Prostate gland (tissue), 2 donors: ENCODE measurements around the gene UBE2O. TPM values are rescaled to one million over a fixed set of nuclear protein-coding genes. Genes with fewer than 3 reads are reported as not detected.

Experiments
- DNase-seq: peaks from one replicate; pipeline ENCODE4 v3.0.0-alpha.2; 2019; ENCODE audit warnings: low spot score
- H3K27ac ChIP-seq, 2 donors: fragments of 200-600 bp; sonication (generic); 2 replicates each; pipeline ENCODE4 v1.5.1; 2017 to 2019
- H3K27me3 ChIP-seq: fragments of 200-600 bp; sonication (generic); replicated peaks from 2 replicates; pipeline ENCODE4 v1.5.1; 2019; ENCODE audit not compliant: insufficient read depth
- H3K36me3 ChIP-seq, 2 donors: fragments of 200-600 bp; sonication (generic); 1 replicate in 1 of 2; 2 replicates in 1 of 2; pipeline versions ENCODE4 v1.5.1 to v1.8.1; 2017 to 2019
- H3K4me1 ChIP-seq: fragments of 200-600 bp; sonication (generic); replicated peaks from 2 replicates; pipeline ENCODE4 v1.5.1; 2019
- H3K4me3 ChIP-seq, 2 donors: fragments of 200-600 bp; sonication (generic); 2 replicates each; pipeline ENCODE4 v1.5.1; 2017 to 2019
- H3K9me3 ChIP-seq: fragments of 200-600 bp; sonication (generic); 2 replicates; pipeline ENCODE4 v1.5.1; 2017
- POLR2A ChIP-seq: fragments of 450-650 bp; IDR thresholded peaks from one replicate; pipeline ENCODE4 v1.6.1; 2016; ENCODE audit warnings: antibody characterized with exemption, mild to moderate bottlenecking
- POLR2AphosphoS5 ChIP-seq: sonication (generic); formaldehyde crosslinking; IDR thresholded peaks from one replicate; pipeline ENCODE4 v1.6.1; 2017; ENCODE audit warnings: antibody characterized with exemption
- WGBS: methylation state at CpG from one replicate; pipeline ENCODE4 v1.1.5; 2018; 5-methylcytosine and 5-hydroxymethylcytosine counted together
- intact Hi-C: fragments of 100-400 bp; cut with DNase I; formaldehyde crosslinking; loops from one replicate; pipeline ENCODE4 v1.14.2; 2022
- total RNA-seq, 2 donors: library from RNA; depleted of rRNA; stranded (reverse); fragments of >200 nt; gene quantifications; one replicate each; pipeline ENCODE4 v1.1.0, GENCODE V29; 2016
- TF ChIP-seq, protein P1 (sequence below), 4 experiments: fragments of 200-600 bp in 2 of 4; fragments of 450-650 bp in 2 of 4; sonication (generic) in 2 of 4; IDR thresholded peaks; 1 replicate in 3 of 4; 2 replicates in 1 of 4; pipeline ENCODE4 v1.5.1; 2016 to 2019; ENCODE audit warnings: antibody characterized with exemption in 4 of 4, mild to moderate bottlenecking in 2 of 4, moderate library complexity in 2 of 4

Gene UBE2O
- total RNA-seq, 2 donors from 2014 or later = 19.9 to 39.8 TPM

DNA sequence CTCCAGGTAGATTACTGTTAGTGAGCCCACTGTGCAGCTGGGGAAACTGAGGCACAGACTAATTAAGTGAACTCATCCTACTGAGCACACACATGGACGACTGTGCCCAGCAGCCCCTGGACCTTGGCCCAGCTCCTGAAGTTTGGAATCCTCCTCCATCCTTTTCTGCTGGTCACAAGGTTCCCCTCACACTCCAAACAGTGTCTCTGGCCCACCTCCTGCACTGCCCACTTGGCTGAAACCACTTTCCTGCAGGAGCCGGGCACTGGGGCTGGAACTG is 44.7 kb upstream of the UBE2O start:
- H3K4me1 ChIP-seq = peaks cover 13% of the 10 kb centered on the region
- peak overlapping the region; percentile 31 to 64 for H3K27ac ChIP-seq
- TF ChIP-seq, protein P1, sequence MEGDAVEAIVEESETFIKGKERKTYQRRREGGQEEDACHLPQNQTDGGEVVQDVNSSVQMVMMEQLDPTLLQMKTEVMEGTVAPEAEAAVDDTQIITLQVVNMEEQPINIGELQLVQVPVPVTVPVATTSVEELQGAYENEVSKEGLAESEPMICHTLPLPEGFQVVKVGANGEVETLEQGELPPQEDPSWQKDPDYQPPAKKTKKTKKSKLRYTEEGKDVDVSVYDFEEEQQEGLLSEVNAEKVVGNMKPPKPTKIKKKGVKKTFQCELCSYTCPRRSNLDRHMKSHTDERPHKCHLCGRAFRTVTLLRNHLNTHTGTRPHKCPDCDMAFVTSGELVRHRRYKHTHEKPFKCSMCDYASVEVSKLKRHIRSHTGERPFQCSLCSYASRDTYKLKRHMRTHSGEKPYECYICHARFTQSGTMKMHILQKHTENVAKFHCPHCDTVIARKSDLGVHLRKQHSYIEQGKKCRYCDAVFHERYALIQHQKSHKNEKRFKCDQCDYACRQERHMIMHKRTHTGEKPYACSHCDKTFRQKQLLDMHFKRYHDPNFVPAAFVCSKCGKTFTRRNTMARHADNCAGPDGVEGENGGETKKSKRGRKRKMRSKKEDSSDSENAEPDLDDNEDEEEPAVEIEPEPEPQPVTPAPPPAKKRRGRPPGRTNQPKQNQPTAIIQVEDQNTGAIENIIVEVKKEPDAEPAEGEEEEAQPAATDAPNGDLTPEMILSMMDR (IDR thresholded peaks at IDR 0.05) = no peak
- no peak for TF ChIP-seq POLR2A
- H3K9me3 ChIP-seq = no peaks in the 10 kb centered on the region
- 35% methylated on average over 2 of the region's 2 CpGs for WGBS
- H3K4me3 ChIP-seq = no peak overlapping the region
- intact Hi-C loops = no loop called here
- no peak for DNase-seq
- H3K27me3 ChIP-seq = no peaks in the 10 kb centered on the region
- no peaks in the 10 kb centered on the region for H3K36me3 ChIP-seq

DNA sequence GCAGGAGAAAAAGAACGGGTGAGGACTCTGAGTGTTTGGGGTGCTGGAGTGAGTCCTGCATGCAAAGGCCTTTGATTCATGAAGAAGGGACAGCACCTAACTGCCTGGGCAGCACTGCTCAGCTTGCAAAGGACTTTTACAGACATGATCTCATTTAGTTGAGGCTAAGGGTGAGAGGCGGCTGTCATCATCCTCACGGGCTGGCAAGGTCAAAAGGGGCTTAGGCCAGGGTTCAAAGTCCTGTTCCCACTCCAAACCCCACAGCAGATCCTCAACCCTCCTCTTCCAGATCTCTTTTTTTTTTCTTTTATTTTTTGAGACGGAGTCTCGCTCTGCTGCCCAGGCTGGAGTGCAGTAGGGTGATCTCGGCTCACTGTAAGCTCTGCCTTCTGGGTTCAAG is 43.5 kb upstream of the UBE2O start:
- DNase-seq = no peak
- no peak overlapping the region for H3K4me3 ChIP-seq
- intact Hi-C loops = no loop called here
- 88% methylated on average over 6 of the region's 6 CpGs for WGBS
- no peaks in the 10 kb centered on the region for H3K27me3 ChIP-seq
- TF ChIP-seq POLR2A (no peak), POLR2AphosphoS5 (no peak)
- TF ChIP-seq, protein P1 (IDR thresholded peaks at IDR 0.05) = no peak
- no peaks in the 10 kb centered on the region for H3K36me3 ChIP-seq
- no peaks in the 10 kb centered on the region for H3K9me3 ChIP-seq
- no peak overlapping the region for H3K27ac ChIP-seq
- peaks cover 13% of the 10 kb centered on the region for H3K4me1 ChIP-seq

DNA sequence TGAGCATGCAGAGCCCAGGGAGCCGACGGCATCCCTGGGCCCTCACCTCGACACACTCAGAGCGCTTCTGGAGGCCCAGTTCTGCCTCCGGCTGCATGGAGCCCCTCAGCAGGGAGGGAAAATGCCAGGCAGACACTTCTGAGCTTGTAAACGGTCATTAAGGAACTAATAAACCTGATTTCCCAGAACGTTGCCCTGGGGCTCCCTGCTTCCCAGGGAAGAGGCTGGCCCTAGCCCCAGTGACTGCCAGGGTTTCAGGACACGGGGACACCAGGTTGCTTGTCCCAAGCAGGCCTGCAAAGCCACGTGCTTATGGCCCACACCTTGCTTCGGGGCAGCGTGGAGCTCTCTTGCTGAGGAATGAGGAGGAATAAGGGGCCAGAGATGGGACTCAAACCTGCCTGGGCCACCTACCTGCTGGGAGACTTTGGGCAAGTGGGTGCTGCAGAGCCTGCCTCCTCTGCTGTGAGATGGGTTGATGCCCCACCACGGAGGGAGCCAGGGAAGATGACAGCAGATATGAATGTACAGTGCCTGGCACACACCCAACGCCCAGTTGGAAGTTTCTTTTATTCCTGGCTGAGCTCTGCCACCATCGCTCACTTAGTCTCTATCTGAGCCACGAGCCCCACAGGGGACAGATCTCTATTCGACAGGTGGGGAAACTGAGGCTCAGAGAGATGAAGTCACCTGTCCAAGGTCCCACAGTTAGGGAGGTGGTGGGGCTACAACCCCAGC is 42.9 kb upstream of the UBE2O start:
- intact Hi-C loops = no loop called here
- no peak for DNase-seq
- H3K27me3 ChIP-seq = no peaks in the 10 kb centered on the region
- no peak overlapping the region for H3K27ac ChIP-seq
- no peaks in the 10 kb centered on the region for H3K9me3 ChIP-seq
- no peak overlapping the region for H3K4me3 ChIP-seq
- H3K36me3 ChIP-seq = no peaks in the 10 kb centered on the region
- 53% methylated on average over 16 of the region's 16 CpGs for WGBS
- peaks cover 13% of the 10 kb centered on the region for H3K4me1 ChIP-seq
- TF ChIP-seq, protein P1 (IDR thresholded peaks at IDR 0.05) = no peak
- TF ChIP-seq POLR2A (no peak), POLR2AphosphoS5 (no peak)

DNA sequence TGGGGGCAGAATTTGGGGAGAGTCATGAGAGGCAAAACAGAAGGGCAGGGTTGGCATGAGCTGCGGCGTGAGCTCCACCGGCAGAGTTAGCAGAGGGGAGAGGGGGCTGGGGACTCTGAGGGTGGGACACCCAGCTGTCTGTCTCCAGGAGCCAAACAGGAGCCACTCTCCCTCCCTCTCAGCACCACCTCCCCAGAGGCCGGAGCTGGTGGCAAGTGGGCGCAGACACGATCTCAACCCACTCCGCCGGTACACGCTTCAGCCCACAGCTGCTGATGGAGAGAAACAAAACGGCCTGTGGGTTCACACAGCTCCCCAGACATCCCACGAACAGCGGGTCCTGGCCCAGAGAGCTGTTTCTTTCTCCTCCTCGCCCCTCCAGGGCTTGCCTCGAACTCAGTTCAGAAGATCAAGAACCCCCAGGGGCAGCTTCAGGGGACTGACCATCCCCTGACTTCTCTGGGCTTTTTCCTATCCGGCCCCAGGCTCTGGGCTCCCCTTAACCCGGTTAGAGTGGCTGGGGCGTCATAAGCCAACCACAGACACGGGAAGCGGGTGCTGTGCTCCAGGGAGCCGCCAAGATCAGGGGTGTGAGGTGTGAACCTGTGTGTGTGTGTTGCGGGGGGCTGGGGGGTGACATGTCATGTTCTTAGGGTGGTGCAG is 40.7 kb upstream of the UBE2O start:
- H3K4me3 ChIP-seq = no peak overlapping the region
- intact Hi-C loops = no loop called here
- 86% methylated on average over 21 of the region's 21 CpGs for WGBS
- TF ChIP-seq POLR2A (no peak), POLR2AphosphoS5 (no peak)
- TF ChIP-seq, protein P1 (IDR thresholded peaks at IDR 0.05) = no peak
- H3K27me3 ChIP-seq = no peaks in the 10 kb centered on the region
- no peaks in the 10 kb centered on the region for H3K36me3 ChIP-seq
- no peak for DNase-seq
- peaks cover 13% of the 10 kb centered on the region for H3K4me1 ChIP-seq
- no peaks in the 10 kb centered on the region for H3K9me3 ChIP-seq
- H3K27ac ChIP-seq = peak overlapping the region in 1 of 2 donors; percentile 30

DNA sequence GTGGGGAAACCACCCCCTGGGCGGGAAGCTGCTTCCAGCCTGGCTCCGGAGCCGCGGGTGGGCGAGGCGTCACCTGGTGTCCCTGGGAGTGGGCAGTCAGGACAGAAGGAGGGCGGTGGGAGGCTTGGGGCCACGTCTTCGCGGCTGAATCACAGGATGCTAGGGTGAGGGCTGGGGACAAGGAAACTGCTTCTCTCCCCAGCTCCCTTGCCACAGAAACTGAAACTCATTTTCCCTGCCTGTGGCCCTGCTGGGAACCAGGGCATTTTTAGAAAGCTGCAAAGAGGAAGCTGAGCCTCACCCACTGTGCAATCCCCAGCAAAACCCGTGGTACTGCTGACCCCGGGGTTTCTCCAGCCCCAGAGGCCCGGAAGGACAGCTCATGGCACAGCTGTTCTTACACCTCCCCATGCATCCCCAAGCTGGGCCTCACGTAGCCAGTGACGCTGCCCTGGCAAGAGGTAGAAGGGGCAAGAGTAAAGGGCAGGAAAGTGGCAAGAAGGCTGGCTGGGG is 40.1 kb upstream of the UBE2O start:
- intact Hi-C loops = no loop called here
- 53% methylated on average over 15 of the region's 15 CpGs for WGBS
- TF ChIP-seq, protein P1 (IDR thresholded peaks at IDR 0.05) = no peak
- no peak for TF ChIP-seq POLR2AphosphoS5
- no peak for TF ChIP-seq POLR2A
- H3K9me3 ChIP-seq = no peaks in the 10 kb centered on the region
- H3K36me3 ChIP-seq = no peaks in the 10 kb centered on the region
- H3K4me3 ChIP-seq = no peak overlapping the region
- peak overlapping the region; percentile 22 to 37 for H3K27ac ChIP-seq
- H3K27me3 ChIP-seq = no peaks in the 10 kb centered on the region
- DNase-seq = no peak
- H3K4me1 ChIP-seq = peaks cover 9% of the 10 kb centered on the region
